Stimulated activated CD8-positive, alpha-beta memory T cell treated with anti-CD3 and anti-CD28 coated beads, Interleukin-15, amount 100 ng/mL, for 24 hours (primary cell): ENCODE measurements around the gene LCN6.

Source experiments
- DNase-seq: peaks from one replicate; pipeline ENCODE4 v3.0.0-alpha.2; 2020; ENCODE audit warnings: low read depth

LCN6 gene

GRCh38 chr9:136743639-136744211 lies 4.6 kb downstream of the LCN6 start:
- no peak for DNase-seq

GRCh38 chr9:136742591-136743391 lies 5.5 kb downstream of the LCN6 start, which contains the start of gene LCN10:
LCN10 (minus strand) TSS chr9:136742940; CDS start chr9:136742903, 37 bp downstream.
- DNase-seq: no peak

GRCh38 chr9:136741883-136742571 lies 6.3 kb downstream of the LCN6 start:
- DNase-seq: no peak

GRCh38 chr9:136740971-136741882 lies 7.1 kb downstream of the LCN6 start:
- no peak for DNase-seq

GRCh38 chr9:136740491-136740890 lies 7.8 kb downstream of the LCN6 start:
- no peak for DNase-seq

GRCh38 chr9:136740069-136740468 lies 8.3 kb downstream of the LCN6 start:
- no peak for DNase-seq

- DNase-seq: no peak
Measured at GRCh38 chr9:136739509-136739908, 8.8 kb downstream of the LCN6 start.

GRCh38 chr9:136738960-136739359 lies 9.4 kb downstream of the LCN6 start:
- no peak for DNase-seq

GRCh38 chr9:136735812-136736480 lies 12.4 kb downstream of the LCN6 start:
- no peak for DNase-seq

GRCh38 chr9:136734837-136735496 lies 13.4 kb downstream of the LCN6 start:
- DNase-seq: no peak

- DNase-seq: no peak
Measured at GRCh38 chr9:136733611-136734010, 14.7 kb downstream of the LCN6 start.

- DNase-seq: no peak
Measured at GRCh38 chr9:136732444-136733178, 15.7 kb downstream of the LCN6 start.

GRCh38 chr9:136729926-136730325 lies 18.4 kb downstream of the LCN6 start:
- no peak for DNase-seq

- no peak for DNase-seq
Measured at GRCh38 chr9:136729144-136729543, 19.2 kb downstream of the LCN6 start.

GRCh38 chr9:136728548-136729123 lies 19.7 kb downstream of the LCN6 start:
- DNase-seq: no peak

- DNase-seq: peak; percentile 95
Measured at GRCh38 chr9:136728080-136728547, 20.2 kb downstream of the LCN6 start.

- no peak for DNase-seq
Measured at GRCh38 chr9:136726631-136727191, 21.6 kb downstream of the LCN6 start.

GRCh38 chr9:136726118-136726517 lies 22.2 kb downstream of the LCN6 start:
- DNase-seq: no peak

- no peak for DNase-seq
Measured at GRCh38 chr9:136725612-136726011, 22.7 kb downstream of the LCN6 start.
